Head of caudate nucleus (tissue), 42 donors: ENCODE results near the gene STAG1.
"Not testable (repeated sequence)": the region's sequence is repeated elsewhere in the genome, so short reads cannot be mapped to it uniquely, and the experiment has no call there.

ENCODE experiments used
- DNase-seq, 42 donors: peaks; one replicate each; pipeline versions ENCODE4 v3.0.0 to v3.0.0-alpha.2; 2020 to 2021; ENCODE audit warnings: mixed read lengths in 7 of 42
- intact Hi-C: fragments of 100-400 bp; cut with DNase I; formaldehyde crosslinking; loops from one replicate; pipeline ENCODE4 v1.15.0; 2022

The STAG1 gene

GRCh38 chr3:136562026-136562425, 190.2 kb downstream of the STAG1 start:
- no peak for DNase-seq
- intact Hi-C loops = no loop called here

GRCh38 chr3:136559896-136560295, 192.3 kb downstream of the STAG1 start:
- intact Hi-C loops = no loop called here
- no peak for DNase-seq

- intact Hi-C loops = loop anchor here (10.0 kb wide), 1 partner anchor 465 kb away; no protein-coding TSS in a partner anchor
- not testable (repeated sequence) for DNase-seq
These were observed 202.7 kb downstream of the STAG1 start for GRCh38 chr3:136549461-136549860.

GRCh38 chr3:136547293-136547692, 204.9 kb downstream of the STAG1 start:
- intact Hi-C loops = loop anchor here (2.0 to 10.0 kb wide), 2 partner anchors 206 to 468 kb away; partner anchors contain the start of gene STAG1
- DNase-seq = no peak

- intact Hi-C loops = loop anchor here (2.0 to 10.0 kb wide), 2 partner anchors 206 to 468 kb away; partner anchors contain the start of gene STAG1
- no peak for DNase-seq
These were observed 205.5 kb downstream of the STAG1 start for GRCh38 chr3:136546720-136547119.

GRCh38 chr3:136545664-136546268, 206.4 kb downstream of the STAG1 start:
- intact Hi-C loops = loop anchor here (2.0 to 10.0 kb wide), 2 partner anchors 207 to 469 kb away; partner anchors contain the start of gene STAG1

GRCh38 chr3:136544532-136544931, 207.6 kb downstream of the STAG1 start:
- no peak for DNase-seq
- intact Hi-C loops = loop anchor here (10.0 kb wide), 1 partner anchor 470 kb away; no protein-coding TSS in a partner anchor

More at GRCh38 chr3:136545664-136546268, 206.4 kb downstream of the STAG1 start:
- DNase-seq = peak in 2 of 42 donors; percentile 4 to 44

- intact Hi-C loops = loop anchor here (10.0 kb wide), 1 partner anchor 471 kb away; no protein-coding TSS in a partner anchor
- no peak for DNase-seq
These were observed 208.8 kb downstream of the STAG1 start for GRCh38 chr3:136543385-136543784.

GRCh38 chr3:136535906-136536305, 216.3 kb downstream of the STAG1 start:
- no peak for DNase-seq
- intact Hi-C loops = no loop called here

- DNase-seq = no peak
- intact Hi-C loops = no loop called here
These were observed 219.4 kb downstream of the STAG1 start for GRCh38 chr3:136532766-136533165.

- intact Hi-C loops = no loop called here
- no peak for DNase-seq
These were observed 234.1 kb downstream of the STAG1 start for GRCh38 chr3:136518102-136518501.

- intact Hi-C loops = no loop called here
- no peak for DNase-seq
These were observed 235.5 kb downstream of the STAG1 start for GRCh38 chr3:136516656-136517055.

GRCh38 chr3:136516095-136516494, 236.1 kb downstream of the STAG1 start:
- intact Hi-C loops = no loop called here
- no peak for DNase-seq

GRCh38 chr3:136514533-136514932, 237.6 kb downstream of the STAG1 start:
- not testable (repeated sequence) for DNase-seq

GRCh38 chr3:136513367-136513766, 238.8 kb downstream of the STAG1 start:
- no peak for DNase-seq
- intact Hi-C loops = no loop called here

More at GRCh38 chr3:136514533-136514932, 237.6 kb downstream of the STAG1 start:
- intact Hi-C loops = not testable (repeated sequence)

GRCh38 chr3:136512381-136512780, 239.8 kb downstream of the STAG1 start:
- intact Hi-C loops = no loop called here

GRCh38 chr3:136505676-136506075, 246.5 kb downstream of the STAG1 start:
- intact Hi-C loops = no loop called here

More at GRCh38 chr3:136512381-136512780, 239.8 kb downstream of the STAG1 start:
- no peak for DNase-seq

GRCh38 chr3:136503056-136503455, 249.1 kb downstream of the STAG1 start:
- intact Hi-C loops = no loop called here
- no peak for DNase-seq

More at GRCh38 chr3:136505676-136506075, 246.5 kb downstream of the STAG1 start:
- no peak for DNase-seq

GRCh38 chr3:136498919-136499447, 253.2 kb downstream of the STAG1 start:
- DNase-seq = no peak
- intact Hi-C loops = no loop called here

GRCh38 chr3:136495213-136495612, 257.0 kb downstream of the STAG1 start:
- no peak for DNase-seq
- intact Hi-C loops = no loop called here
